Measurements from ENCODE around the gene ADCY4. TPM values are rescaled to one million over a fixed set of nuclear protein-coding genes. Genes with fewer than 3 reads are reported as not detected.

The ADCY4 gene
- total and polyA plus RNA-seq, 10 of the 15 experiments (the other 5 are each of a cell fraction or from before 2014, with no cell fraction given), result 0.05 to 0.87 (median 0.21) TPM; not detected in 1

- intact Hi-C loops (cut with micrococcal nuclease; ENCODE audit: unreplicated experiment) (no loop called here), in situ Hi-C loops (cut with MboI) (no loop called here)
- FAIRE-seq (no peak), ATAC-seq (no peak), DNase-seq (ENCODE audit: low read depth, low spot score) (no peak)
- Histone ChIP-seq H3K9me3 (replicated peaks; ENCODE audit: control insufficient read depth, insufficient read depth, low read length) (no peaks in the 10 kb centered on the region), H3K36me3 (ENCODE audit: control insufficient read depth in 2 of 2, insufficient read depth in 2 of 2, low read length in 1 of 2) (no peaks in the 10 kb centered on the region), H3K9ac (ENCODE audit: control insufficient read depth, insufficient read depth, low read length) (no peak overlapping the region), H3K27ac (ENCODE audit: control insufficient read depth, insufficient read depth) (no peak overlapping the region), H3K27me3 (replicated peaks in 1 of 2; ENCODE audit: control insufficient read depth in 2 of 2, insufficient read depth in 2 of 2, low read length in 1 of 2) (peaks cover 1 to 4% of the 10 kb centered on the region in 2 experiments; a peak in 3 of 4 replicates), H3K4me1 (ENCODE audit: control insufficient read depth, insufficient read depth, low read length) (no peaks in the 10 kb centered on the region), H2AFZ (ENCODE audit: control insufficient read depth, low read depth, low read length) (no peak overlapping the region), H3K4me3 (no peak overlapping the region), H3K79me2 (ENCODE audit: control insufficient read depth, insufficient read depth, low read length) (no peaks in the 10 kb centered on the region), H3K4me2 (ENCODE audit: control insufficient read depth, insufficient read depth) (no peak overlapping the region), H4K20me1 (ENCODE audit: control insufficient read depth, insufficient read depth) (no peaks in the 10 kb centered on the region)
- SMC1A ChIA-PET (ENCODE audit: uncharacterized antibody, unreplicated experiment), result interaction anchor here (0.6 kb wide), 1 partner anchor 69 kb away, joined by 3 read pairs; no protein-coding TSS in a partner anchor
- RAD21 ChIA-PET (ENCODE audit: unreplicated experiment), result no interaction called here
- 24% methylated on average over 5 of the region's 5 CpGs for WGBS (ENCODE audit: insufficient coverage, insufficient replicate concordance, low lambda C conversion rate, missing lambda C conversion rate)
- TF ChIP-seq STAT1 (conservative IDR thresholded peaks at IDR 0.05) (no peak), HDAC2 (IDR thresholded peaks at IDR 0.05) (no peak), NFIC (IDR thresholded peaks at IDR 0.05; ENCODE audit: low read depth, low read length) (no peak), DPF2 (IDR thresholded peaks at IDR 0.05) (no peak), MYC (IDR thresholded peaks at IDR 0.05; ENCODE audit: insufficient read depth, insufficient read length, insufficient replicate concordance, low read length, severe bottlenecking) (no peak), RBBP5 (conservative IDR thresholded peaks at IDR 0.05) (no peak), SKIL (IDR thresholded peaks at IDR 0.05; ENCODE audit: low read depth, poor library complexity, severe bottlenecking) (no peak), MTA2 (IDR thresholded peaks at IDR 0.05; ENCODE audit: low read depth) (no peak), ASH2L (IDR thresholded peaks at IDR 0.05; ENCODE audit: borderline replicate concordance, low read depth) (no peak)
- TF ChIP-seq, protein P1, sequence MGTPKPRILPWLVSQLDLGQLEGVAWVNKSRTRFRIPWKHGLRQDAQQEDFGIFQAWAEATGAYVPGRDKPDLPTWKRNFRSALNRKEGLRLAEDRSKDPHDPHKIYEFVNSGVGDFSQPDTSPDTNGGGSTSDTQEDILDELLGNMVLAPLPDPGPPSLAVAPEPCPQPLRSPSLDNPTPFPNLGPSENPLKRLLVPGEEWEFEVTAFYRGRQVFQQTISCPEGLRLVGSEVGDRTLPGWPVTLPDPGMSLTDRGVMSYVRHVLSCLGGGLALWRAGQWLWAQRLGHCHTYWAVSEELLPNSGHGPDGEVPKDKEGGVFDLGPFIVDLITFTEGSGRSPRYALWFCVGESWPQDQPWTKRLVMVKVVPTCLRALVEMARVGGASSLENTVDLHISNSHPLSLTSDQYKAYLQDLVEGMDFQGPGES (IDR thresholded peaks at IDR 0.05), result no peak
- POLR2A ChIA-PET, result interaction anchor here (1.2 kb wide), 1 partner anchor 17 kb away, joined by 3 read pairs; no protein-coding TSS in a partner anchor
- no TSS peak for BruUV-seq (replicated peaks)
- CTCF ChIA-PET, result interaction anchor here (0.9 to 1.5 kb wide), 4 partner anchors 12 to 82 kb away, joined by 3 to 7 read pairs (median 4); no protein-coding TSS in a partner anchor
These were observed 14.9 kb upstream of the ADCY4 start for GRCh38 chr14:24349742-24350141.
